ENCODE results near the gene NFS1. TPM values are rescaled to one million over a fixed set of nuclear protein-coding genes. Genes with fewer than 3 reads are reported as not detected.
A peak's percentile ranks its signal among the peaks of the same experiment; 100 is the strongest.

NFS1 gene
- total and polyA plus RNA-seq, 2 of the 8 experiments (the other 6 are each of a cell fraction or from before 2014, with no cell fraction given) = 26.1 to 38.8 TPM

- TF ChIP-seq CHD7 (IDR thresholded peaks at IDR 0.05; ENCODE audit: insufficient replicate concordance, low read length) = peak; percentile 57
- no peak for TF ChIP-seq NRF1 (IDR thresholded peaks at IDR 0.05; ENCODE audit: low read depth, low read length)
- TF ChIP-seq POLR2AphosphoS5 (IDR thresholded peaks at IDR 0.05; ENCODE audit: low read depth, low read length) = peak; percentile 68; the same call in 1 of the 2 replicates
- no peak for TF ChIP-seq SUZ12 (IDR thresholded peaks at IDR 0.05; ENCODE audit: low read length)
These were observed 40.4 kb upstream of the NFS1 start (continued) for GRCh38 chr20:35739294-35740163.
